Measurements from ENCODE around the gene FTO. TPM values are rescaled to one million over a fixed set of nuclear protein-coding genes. Genes with fewer than 3 reads are reported as not detected.

Gene FTO
- total RNA-seq, 2 donors from 2014 or later: 73.6 to 90.6 TPM

DNA sequence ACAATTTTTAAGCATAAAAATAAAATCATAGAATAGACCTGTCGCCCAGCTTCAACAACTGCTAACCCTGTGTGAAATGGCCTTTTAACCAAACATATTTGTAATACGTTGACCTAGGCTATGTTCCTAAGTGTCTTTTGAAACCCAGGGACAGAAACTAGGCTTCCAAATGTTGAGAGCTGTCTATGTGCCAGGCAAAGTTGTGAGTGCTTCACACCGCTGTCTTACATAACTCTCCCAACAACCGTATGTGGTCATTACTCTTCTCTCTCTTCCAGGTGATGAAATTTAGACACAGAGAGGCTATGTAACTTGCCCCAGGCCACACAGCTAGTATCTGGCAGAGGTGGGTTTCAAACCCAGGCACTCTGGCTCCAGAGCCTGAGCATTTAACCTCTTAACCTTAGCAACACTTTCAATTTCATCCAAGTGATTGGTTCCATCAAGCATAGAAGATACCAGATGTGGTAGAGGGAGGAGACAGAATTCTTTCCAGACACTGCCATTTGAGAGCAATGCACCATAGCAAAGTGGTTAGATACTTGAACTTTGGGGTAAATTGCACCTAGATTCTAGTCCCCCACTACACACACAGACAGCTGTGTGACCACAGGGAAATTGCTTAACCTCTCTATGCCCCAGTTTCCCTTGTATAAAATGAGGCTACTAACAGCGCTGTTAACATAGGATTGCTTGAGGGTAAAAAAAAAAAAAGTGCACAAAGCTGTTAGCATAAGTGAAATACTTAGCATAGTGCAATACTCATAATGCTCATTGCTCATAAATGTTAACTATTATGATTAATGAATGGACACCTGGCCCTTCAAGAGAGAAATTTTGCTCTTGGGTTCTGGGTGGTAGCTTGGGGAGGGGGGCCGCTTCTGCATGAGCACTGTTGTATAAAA lies 422.0 kb downstream of the FTO start:
- Histone ChIP-seq H3K27me3 (no peaks in the 10 kb centered on the region), H3K4me1 (no peaks in the 10 kb centered on the region), H3K4me3 (no peak overlapping the region), H3K9me3 (peaks cover 0 to 5% of the 10 kb centered on the region in 2 donors), H3K27ac (no peak overlapping the region), H3K36me3 (no peaks in the 10 kb centered on the region)
- DNase-seq (ENCODE audit: low spot score): no peak
- TF ChIP-seq, protein P1, sequence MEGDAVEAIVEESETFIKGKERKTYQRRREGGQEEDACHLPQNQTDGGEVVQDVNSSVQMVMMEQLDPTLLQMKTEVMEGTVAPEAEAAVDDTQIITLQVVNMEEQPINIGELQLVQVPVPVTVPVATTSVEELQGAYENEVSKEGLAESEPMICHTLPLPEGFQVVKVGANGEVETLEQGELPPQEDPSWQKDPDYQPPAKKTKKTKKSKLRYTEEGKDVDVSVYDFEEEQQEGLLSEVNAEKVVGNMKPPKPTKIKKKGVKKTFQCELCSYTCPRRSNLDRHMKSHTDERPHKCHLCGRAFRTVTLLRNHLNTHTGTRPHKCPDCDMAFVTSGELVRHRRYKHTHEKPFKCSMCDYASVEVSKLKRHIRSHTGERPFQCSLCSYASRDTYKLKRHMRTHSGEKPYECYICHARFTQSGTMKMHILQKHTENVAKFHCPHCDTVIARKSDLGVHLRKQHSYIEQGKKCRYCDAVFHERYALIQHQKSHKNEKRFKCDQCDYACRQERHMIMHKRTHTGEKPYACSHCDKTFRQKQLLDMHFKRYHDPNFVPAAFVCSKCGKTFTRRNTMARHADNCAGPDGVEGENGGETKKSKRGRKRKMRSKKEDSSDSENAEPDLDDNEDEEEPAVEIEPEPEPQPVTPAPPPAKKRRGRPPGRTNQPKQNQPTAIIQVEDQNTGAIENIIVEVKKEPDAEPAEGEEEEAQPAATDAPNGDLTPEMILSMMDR (IDR thresholded peaks at IDR 0.05): no peak

DNA sequence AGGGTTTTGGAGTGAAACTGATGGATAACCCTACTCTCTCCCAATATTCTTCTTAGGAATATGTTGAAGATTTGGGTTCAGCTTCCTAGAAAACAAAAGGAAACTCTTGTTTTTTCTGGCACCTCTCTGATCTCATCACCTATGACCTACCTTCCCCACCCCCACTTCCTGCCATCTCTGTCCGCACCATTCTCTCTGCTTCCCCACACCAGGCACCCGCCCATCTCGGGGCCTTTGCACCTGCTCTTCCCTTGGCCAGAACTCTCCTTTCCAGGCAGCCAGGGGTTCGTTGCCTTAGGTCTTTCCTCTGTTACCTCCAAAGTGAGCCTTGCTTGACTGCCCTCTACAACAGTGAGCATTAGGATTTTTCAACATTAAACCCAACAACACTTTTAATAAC lies 423.0 kb downstream of the FTO start:
- Histone ChIP-seq H3K4me3 (no peak overlapping the region), H3K9me3 (peaks cover 0 to 5% of the 10 kb centered on the region in 2 donors), H3K36me3 (no peaks in the 10 kb centered on the region), H3K4me1 (no peaks in the 10 kb centered on the region), H3K27ac (no peak overlapping the region), H3K27me3 (no peaks in the 10 kb centered on the region)
- TF ChIP-seq, protein P1 (IDR thresholded peaks at IDR 0.05): no peak
- DNase-seq (ENCODE audit: low spot score): no peak

- H3K4me3 ChIP-seq: no peak overlapping the region
- peaks cover 0 to 5% of the 10 kb centered on the region in 2 donors for H3K9me3 ChIP-seq
- H3K4me1 ChIP-seq: no peaks in the 10 kb centered on the region
- no peaks in the 10 kb centered on the region for H3K36me3 ChIP-seq
- no peak for DNase-seq (ENCODE audit: low spot score)
- TF ChIP-seq, protein P1 (IDR thresholded peaks at IDR 0.05): no peak
- H3K27ac ChIP-seq: no peak overlapping the region
- no peaks in the 10 kb centered on the region for H3K27me3 ChIP-seq
Measured at GRCh38 chr16:54128629-54129234, 424.8 kb downstream of the FTO start.

DNA sequence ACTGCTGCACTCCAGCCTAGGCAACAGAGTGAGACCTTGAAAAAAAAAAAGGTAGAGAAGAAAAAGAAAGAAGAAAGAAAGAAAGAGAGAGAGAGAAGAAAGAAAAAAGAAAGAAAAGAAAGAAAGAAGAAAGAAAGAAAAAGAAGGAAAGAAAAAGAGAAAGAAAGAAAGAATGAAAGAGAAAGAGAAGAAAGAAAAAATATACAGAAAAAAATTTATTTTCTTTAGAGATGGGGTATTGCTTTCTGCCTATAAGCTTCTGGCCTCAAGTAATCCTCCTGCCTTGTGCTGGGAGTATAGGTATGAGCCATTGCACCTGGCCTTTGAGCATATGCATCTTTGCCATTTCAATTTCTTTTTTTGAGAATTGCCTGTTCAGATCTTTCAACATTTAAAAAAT lies 425.9 kb downstream of the FTO start:
- DNase-seq (ENCODE audit: low spot score): no peak
- Histone ChIP-seq H3K4me3 (no peak overlapping the region), H3K27ac (no peak overlapping the region)

DNA sequence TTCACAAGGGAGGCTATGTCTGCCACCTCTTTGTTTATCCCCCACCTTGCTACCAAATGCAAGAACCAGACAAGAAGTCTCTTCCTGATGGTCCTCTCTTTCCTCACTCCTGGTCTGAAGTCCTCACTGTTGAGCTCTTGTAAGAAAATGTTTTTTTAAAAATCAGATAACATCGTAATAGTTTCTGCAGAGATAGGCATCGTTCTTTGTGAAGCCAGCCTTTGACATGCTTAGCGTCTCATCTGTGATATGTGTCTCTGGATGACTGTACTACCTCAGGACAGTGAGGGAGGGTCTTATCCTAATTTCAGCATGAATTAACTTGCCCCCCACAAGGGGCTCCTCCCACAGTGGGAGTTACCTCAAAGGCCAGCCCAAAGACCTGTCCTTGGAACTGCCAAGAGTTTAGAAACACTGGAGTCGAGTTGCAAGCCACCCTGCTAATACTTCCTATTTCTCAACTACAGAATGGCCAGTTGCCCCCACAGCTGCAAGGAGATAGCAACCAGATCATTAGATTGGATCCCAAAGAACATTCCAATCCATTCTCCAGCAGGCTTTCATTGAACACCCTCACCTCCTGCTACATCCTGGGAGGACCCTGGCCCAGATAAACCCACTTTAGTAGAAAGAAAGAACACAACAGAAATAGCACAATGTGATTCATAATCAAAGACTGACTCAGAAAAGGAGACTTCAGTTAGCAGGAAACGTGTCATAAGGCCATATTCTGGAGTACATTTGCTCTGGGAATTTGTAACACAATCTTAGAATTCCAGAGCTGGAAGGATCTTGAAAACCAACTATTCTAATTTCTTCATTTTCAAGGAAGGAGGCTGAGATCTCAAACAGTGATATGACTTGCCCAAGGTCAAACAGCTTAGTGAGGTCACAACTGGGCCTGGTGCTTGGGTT lies 431.7 kb downstream of the FTO start:
- TF ChIP-seq, protein P1 (IDR thresholded peaks at IDR 0.05): no peak
- Histone ChIP-seq H3K36me3 (no peaks in the 10 kb centered on the region), H3K9me3 (no peaks in the 10 kb centered on the region), H3K4me1 (no peaks in the 10 kb centered on the region), H3K27ac (no peak overlapping the region), H3K27me3 (no peaks in the 10 kb centered on the region), H3K4me3 (no peak overlapping the region)
- no peak for DNase-seq (ENCODE audit: low spot score)

More for the DNA sequence above, 425.9 kb downstream of the FTO start:
- Histone ChIP-seq H3K4me1 (no peaks in the 10 kb centered on the region), H3K9me3 (peaks cover 0 to 5% of the 10 kb centered on the region in 2 donors), H3K27me3 (no peaks in the 10 kb centered on the region), H3K36me3 (no peaks in the 10 kb centered on the region)
- TF ChIP-seq, protein P1 (IDR thresholded peaks at IDR 0.05): no peak

Measured in right atrium auricular region (tissue), 2 donors.